ENCODE results near the gene KIR2DL1.
"Not testable (repeated sequence)": the region's sequence is repeated elsewhere in the genome, so short reads cannot be mapped to it uniquely, and the experiment has no call there.

DNA sequence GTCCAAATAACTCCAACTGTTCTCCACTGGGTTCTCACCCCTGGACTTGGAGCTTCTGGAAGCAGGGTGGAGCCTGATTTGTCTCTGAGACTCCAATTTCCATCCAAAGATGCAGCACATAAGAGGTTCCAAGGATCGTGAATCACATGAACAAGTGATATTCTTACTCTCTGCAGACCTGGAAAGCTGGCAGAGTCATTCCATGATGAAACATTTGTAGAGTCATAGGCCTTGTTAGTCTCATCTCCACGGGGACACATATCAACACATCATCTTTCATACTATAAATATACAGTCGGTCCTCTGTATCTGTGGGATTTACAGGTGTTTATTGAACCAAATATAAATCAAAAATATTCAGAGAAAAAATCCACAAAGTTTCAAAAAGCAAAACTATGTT is 45.0 kb downstream of the KIR2DL1 start:
- TF ChIP-seq, protein P1, sequence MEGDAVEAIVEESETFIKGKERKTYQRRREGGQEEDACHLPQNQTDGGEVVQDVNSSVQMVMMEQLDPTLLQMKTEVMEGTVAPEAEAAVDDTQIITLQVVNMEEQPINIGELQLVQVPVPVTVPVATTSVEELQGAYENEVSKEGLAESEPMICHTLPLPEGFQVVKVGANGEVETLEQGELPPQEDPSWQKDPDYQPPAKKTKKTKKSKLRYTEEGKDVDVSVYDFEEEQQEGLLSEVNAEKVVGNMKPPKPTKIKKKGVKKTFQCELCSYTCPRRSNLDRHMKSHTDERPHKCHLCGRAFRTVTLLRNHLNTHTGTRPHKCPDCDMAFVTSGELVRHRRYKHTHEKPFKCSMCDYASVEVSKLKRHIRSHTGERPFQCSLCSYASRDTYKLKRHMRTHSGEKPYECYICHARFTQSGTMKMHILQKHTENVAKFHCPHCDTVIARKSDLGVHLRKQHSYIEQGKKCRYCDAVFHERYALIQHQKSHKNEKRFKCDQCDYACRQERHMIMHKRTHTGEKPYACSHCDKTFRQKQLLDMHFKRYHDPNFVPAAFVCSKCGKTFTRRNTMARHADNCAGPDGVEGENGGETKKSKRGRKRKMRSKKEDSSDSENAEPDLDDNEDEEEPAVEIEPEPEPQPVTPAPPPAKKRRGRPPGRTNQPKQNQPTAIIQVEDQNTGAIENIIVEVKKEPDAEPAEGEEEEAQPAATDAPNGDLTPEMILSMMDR (IDR thresholded peaks at IDR 0.05; ENCODE audit: insufficient read depth, low read depth, low read length): not testable (repeated sequence)
- not testable (repeated sequence) for TF ChIP-seq EZH2 (IDR thresholded peaks at IDR 0.05; ENCODE audit: insufficient read depth, low read length)

Measured in astrocyte (in vitro differentiated cells and primary cell).